HG02852 (cell line): ENCODE results near the gene BMAL1.

Experiments used
- ATAC-seq: cut with Tn5 transposase; IDR thresholded peaks from one replicate; pipeline ENCODE4 v1.9.1; 2021; ENCODE audit warnings: mild to moderate bottlenecking, moderate library complexity; ENCODE audit not compliant: unreplicated experiment

BMAL1 gene

GRCh38 chr11:13314676-13315394, 37.2 kb downstream of the BMAL1 start:
- no peak for ATAC-seq

- ATAC-seq, result no peak
These were observed 38.2 kb downstream of the BMAL1 start for GRCh38 chr11:13315517-13316432.

GRCh38 chr11:13316528-13316961, 39.0 kb downstream of the BMAL1 start:
- ATAC-seq, result no peak

GRCh38 chr11:13317293-13318080, 39.9 kb downstream of the BMAL1 start:
- no peak for ATAC-seq

- peak; percentile 83 for ATAC-seq
These were observed 41.1 kb downstream of the BMAL1 start for GRCh38 chr11:13318498-13319295.

GRCh38 chr11:13320688-13321087, 43.1 kb downstream of the BMAL1 start:
- no peak for ATAC-seq

GRCh38 chr11:13321431-13321830, 43.8 kb downstream of the BMAL1 start:
- no peak for ATAC-seq

- no peak for ATAC-seq
These were observed 46.6 kb downstream of the BMAL1 start for GRCh38 chr11:13324141-13324540.

- ATAC-seq, result no peak
These were observed 47.1 kb downstream of the BMAL1 start for GRCh38 chr11:13324709-13325108.

GRCh38 chr11:13327421-13327820, 49.8 kb downstream of the BMAL1 start:
- no peak for ATAC-seq

GRCh38 chr11:13328286-13328685, 50.7 kb downstream of the BMAL1 start:
- ATAC-seq, result no peak

GRCh38 chr11:13329670-13330356, 52.2 kb downstream of the BMAL1 start:
- no peak for ATAC-seq

- ATAC-seq, result no peak
These were observed 54.5 kb downstream of the BMAL1 start for GRCh38 chr11:13332124-13332523.

- ATAC-seq, result no peak
These were observed 55.9 kb downstream of the BMAL1 start for GRCh38 chr11:13333456-13333957.

- ATAC-seq, result no peak
These were observed 56.6 kb downstream of the BMAL1 start for GRCh38 chr11:13334034-13334786.

GRCh38 chr11:13335319-13335718, 57.7 kb downstream of the BMAL1 start:
- ATAC-seq, result peak; percentile 40

- ATAC-seq, result no peak
These were observed 58.8 kb downstream of the BMAL1 start for GRCh38 chr11:13336246-13336878.

- peak; percentile 36 for ATAC-seq
These were observed 60.4 kb downstream of the BMAL1 start for GRCh38 chr11:13338019-13338426.
